ENCODE measurements around the gene KRT39.

The KRT39 gene

DNA sequence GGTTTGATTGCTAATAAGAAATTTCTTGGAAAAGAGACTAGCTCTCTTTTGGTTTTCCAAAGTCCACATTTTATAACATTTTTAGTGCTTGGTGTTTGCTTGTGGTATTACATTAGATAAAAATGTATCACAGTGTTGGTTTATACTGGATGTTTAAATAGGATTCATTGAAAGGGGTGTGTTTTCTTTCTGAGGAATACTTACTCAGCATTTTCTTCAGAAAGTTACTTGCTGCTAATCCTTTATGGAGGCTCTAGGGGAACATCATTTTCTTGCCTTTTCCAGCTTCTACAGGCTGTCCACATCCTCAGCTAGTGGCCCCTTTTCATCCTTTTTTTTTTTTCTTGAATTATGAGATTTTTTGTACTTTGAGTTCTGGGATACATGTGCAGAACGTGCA is 834 bp upstream of the KRT39 start:
- TF ChIP-seq, protein P1, sequence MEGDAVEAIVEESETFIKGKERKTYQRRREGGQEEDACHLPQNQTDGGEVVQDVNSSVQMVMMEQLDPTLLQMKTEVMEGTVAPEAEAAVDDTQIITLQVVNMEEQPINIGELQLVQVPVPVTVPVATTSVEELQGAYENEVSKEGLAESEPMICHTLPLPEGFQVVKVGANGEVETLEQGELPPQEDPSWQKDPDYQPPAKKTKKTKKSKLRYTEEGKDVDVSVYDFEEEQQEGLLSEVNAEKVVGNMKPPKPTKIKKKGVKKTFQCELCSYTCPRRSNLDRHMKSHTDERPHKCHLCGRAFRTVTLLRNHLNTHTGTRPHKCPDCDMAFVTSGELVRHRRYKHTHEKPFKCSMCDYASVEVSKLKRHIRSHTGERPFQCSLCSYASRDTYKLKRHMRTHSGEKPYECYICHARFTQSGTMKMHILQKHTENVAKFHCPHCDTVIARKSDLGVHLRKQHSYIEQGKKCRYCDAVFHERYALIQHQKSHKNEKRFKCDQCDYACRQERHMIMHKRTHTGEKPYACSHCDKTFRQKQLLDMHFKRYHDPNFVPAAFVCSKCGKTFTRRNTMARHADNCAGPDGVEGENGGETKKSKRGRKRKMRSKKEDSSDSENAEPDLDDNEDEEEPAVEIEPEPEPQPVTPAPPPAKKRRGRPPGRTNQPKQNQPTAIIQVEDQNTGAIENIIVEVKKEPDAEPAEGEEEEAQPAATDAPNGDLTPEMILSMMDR (IDR thresholded peaks at IDR 0.05; ENCODE audit: low read depth, low read length), result no peak
- H3K4me3 ChIP-seq (replicated peaks in 1 of 2; ENCODE audit: low read depth in 2 of 2, low read length in 2 of 2), result no peak overlapping the region
- DNase-seq (ENCODE audit: low read depth in 2 of 2), result no peak

DNA sequence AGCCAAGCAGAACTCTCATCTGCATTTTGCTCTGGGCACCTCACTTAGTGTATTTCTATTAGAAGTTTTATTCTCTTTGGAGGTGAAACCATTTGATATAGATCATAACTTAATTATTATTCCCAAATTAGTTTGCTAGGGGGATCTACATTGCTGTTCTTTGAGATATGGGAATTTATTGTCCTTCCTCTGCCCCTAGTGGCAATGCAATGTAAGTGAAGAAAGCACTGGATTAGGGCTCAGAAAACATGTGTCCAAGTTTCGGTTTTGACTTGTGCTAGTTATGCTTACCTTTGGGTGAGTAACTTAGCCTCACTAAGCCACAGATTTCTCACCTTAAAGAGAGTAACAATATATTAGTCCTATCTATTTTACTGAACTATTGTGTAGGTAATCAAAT is 2.9 kb downstream of the KRT39 start:
- peak; percentile 29 to 51 for DNase-seq (ENCODE audit: low read depth in 2 of 2)
- TF ChIP-seq, protein P1 (IDR thresholded peaks at IDR 0.05; ENCODE audit: low read depth, low read length), result peak; percentile 79
- H3K4me3 ChIP-seq (replicated peaks in 1 of 2; ENCODE audit: low read depth in 2 of 2, low read length in 2 of 2), result no peak overlapping the region

DNA sequence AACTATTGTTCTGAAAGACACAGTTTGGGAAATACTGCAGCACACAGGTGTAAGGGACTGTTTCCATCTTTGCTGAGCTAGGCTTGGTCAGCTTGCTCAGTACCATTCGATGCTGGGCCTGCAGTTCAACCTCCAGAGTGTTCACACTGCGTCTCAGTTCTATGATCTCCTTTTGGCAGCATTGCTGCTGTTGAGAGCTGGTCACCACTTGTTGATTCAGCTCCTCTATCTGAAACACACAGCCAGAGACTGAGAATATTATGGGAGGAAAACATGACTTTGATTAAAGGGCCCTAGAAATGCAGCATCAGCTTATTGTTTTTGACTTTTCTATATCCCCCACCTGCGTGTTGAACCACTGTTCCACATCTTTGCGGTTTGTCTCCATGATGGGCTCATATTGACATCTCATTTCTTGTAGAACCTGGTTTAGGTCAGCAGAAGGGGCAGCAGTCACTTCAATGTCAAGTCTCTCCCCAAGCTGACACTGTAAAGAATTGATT is 4.6 kb downstream of the KRT39 start:
- TF ChIP-seq, protein P1 (IDR thresholded peaks at IDR 0.05; ENCODE audit: low read depth, low read length), result no peak
- DNase-seq (ENCODE audit: low read depth in 2 of 2), result no peak
- H3K4me3 ChIP-seq (replicated peaks in 1 of 2; ENCODE audit: low read depth in 2 of 2, low read length in 2 of 2), result no peak overlapping the region

DNA sequence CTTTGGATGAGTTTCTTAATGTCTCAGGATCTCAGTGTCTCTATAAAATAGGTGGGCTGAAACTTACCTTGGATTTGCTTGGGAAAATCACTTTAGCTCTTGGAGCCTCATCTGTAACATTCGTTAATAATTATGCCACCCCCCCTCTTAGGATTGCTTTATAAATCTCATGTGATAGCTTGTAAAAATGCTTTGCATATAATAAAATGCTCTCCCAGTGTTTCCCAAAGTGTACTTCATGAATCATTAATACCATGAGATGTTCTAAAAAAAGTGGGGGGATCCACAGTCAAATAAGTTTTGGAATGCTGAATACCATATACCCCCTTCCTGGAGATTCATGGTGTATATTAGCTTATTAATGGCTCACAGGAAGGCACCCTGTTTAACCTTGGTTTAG is 5.2 kb downstream of the KRT39 start:
- H3K4me3 ChIP-seq (replicated peaks in 1 of 2; ENCODE audit: low read depth in 2 of 2, low read length in 2 of 2), result no peak overlapping the region
- DNase-seq (ENCODE audit: low read depth in 2 of 2), result no peak
- TF ChIP-seq, protein P1 (IDR thresholded peaks at IDR 0.05; ENCODE audit: low read depth, low read length), result no peak

DNA sequence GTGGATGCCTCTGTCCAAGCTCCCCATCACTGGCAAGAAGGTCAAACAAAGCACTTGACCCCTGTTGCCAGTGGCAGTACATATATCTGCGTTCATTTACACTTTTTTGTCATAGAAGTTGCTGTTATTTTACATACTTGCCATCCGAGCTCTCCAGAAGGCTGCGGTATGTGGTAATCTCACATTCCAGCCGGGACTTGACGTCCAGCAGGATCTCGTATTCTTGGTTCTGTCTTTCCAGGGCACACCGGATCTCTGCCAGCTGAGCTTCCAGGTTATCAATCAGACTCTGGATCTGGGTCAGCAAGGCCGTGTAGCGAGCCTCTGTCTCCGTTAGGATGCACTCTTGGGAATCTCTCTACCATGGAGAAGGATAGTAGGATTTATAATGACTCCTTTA is 6.6 kb downstream of the KRT39 start:
- TF ChIP-seq, protein P1 (IDR thresholded peaks at IDR 0.05; ENCODE audit: low read depth, low read length), result no peak
- DNase-seq (ENCODE audit: low read depth in 2 of 2), result peak; percentile 9 to 39
- no peak overlapping the region for H3K4me3 ChIP-seq (replicated peaks in 1 of 2; ENCODE audit: low read depth in 2 of 2, low read length in 2 of 2)

DNA sequence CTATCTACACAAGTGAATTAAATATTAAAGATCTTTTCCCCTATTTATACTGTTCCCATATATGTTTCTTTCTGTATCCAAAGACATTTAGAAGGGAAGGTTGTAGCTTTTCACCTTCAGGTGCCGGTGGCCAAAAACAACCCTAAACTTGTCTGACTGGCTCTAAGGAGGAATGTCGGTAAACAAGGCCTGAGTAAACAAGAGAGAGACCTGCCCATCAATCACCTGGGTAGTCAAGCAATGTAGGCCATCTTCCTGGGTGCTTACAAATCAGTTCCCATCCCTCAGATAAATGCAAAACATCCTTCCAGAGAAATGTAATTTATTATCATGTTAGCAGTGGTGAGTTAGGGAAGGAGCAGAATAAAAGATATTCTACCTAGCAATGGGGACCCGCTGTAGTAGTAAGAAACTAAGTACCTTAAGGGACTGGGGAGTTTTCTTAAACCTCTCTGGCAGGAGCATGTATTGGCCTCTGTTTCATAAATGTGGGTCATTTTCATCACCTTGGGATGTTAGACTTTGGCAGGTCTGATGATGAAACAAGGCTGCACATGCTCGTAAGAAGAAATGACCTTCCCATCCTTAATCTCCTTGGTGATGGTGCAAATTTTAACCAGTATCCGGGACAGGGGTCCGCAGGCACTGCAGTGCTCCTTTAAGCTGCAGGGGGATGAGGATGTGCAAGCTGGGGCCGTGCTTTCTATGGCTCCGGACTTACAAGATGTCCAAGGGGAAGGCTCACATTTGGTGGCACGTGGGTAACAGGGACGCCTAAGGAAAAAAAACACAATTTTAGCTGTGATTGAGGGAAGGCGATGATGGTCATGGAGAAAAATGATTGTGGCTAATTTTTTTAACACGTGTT is 8.4 kb downstream of the KRT39 start:
- H3K4me3 ChIP-seq (replicated peaks in 1 of 2; ENCODE audit: low read depth in 2 of 2, low read length in 2 of 2), result no peak overlapping the region
- DNase-seq (ENCODE audit: low read depth in 2 of 2), result no peak
- TF ChIP-seq, protein P1 (IDR thresholded peaks at IDR 0.05; ENCODE audit: low read depth, low read length), result no peak

Measured in cardiac fibroblast (primary cell).